Aorta (tissue), 5 donors: Measurements from ENCODE around the gene ARSB. TPM values are rescaled to one million over a fixed set of nuclear protein-coding genes. Genes with fewer than 3 reads are reported as not detected.

ENCODE experiments used
- ATAC-seq: fragments of 200-7000 bp; cut with Tn5 transposase; one replicate; pipeline ENCODE4 v1.9.1; 2022; ENCODE audit warnings: moderate library complexity; ENCODE audit not compliant: low FRiP score
- DNase-seq, 2 donors: peaks; one replicate each; pipeline ENCODE4 v3.0.0-alpha.2; 2020
- H3K27ac ChIP-seq, 2 donors: one replicate each; pipeline ENCODE4 v1.5.1; 2013; ENCODE audit warnings: low read length in 2 of 2, mild to moderate bottlenecking in 2 of 2, moderate library complexity in 2 of 2, control low read depth in 1 of 2, inconsistent platforms in 1 of 2, low read depth in 1 of 2
- H3K27me3 ChIP-seq, 2 donors: one replicate each; pipeline ENCODE4 v1.6.1; 2013; ENCODE audit warnings: control low read depth in 1 of 2, low read length in 1 of 2, mild to moderate bottlenecking in 1 of 2, moderate library complexity in 1 of 2; ENCODE audit not compliant: insufficient read depth in 2 of 2, control insufficient read depth in 1 of 2
- H3K36me3 ChIP-seq, 2 donors: one replicate each; pipeline ENCODE4 v1.6.1; 2013; ENCODE audit warnings: control low read depth in 1 of 2, low read length in 1 of 2, mild to moderate bottlenecking in 1 of 2; ENCODE audit not compliant: insufficient read depth in 2 of 2, control insufficient read depth in 1 of 2
- H3K4me1 ChIP-seq, 2 donors: one replicate each; pipeline ENCODE4 v1.6.1; 2013; ENCODE audit warnings: low read length in 2 of 2, control low read depth in 1 of 2, mild to moderate bottlenecking in 1 of 2, moderate library complexity in 1 of 2; ENCODE audit not compliant: insufficient read depth in 2 of 2, control insufficient read depth in 1 of 2
- H3K4me3 ChIP-seq, 2 donors: one replicate each; pipeline ENCODE4 v1.5.1; 2013; ENCODE audit warnings: low read length in 2 of 2, control low read depth in 1 of 2, mild to moderate bottlenecking in 1 of 2
- H3K9me3 ChIP-seq: one replicate; pipeline ENCODE4 v1.6.1; 2013; ENCODE audit warnings: mild to moderate bottlenecking, low read length; ENCODE audit not compliant: control insufficient read depth
- WGBS, 2 donors: extraction: QIAGEN DNeasy Blood & Tissue Kit; methylation state at CpG; one replicate each; pipeline ENCODE4 v1.1.7; 2013; 5-methylcytosine and 5-hydroxymethylcytosine counted together
- intact Hi-C, 2 donors: fragments of 100-400 bp; cut with DNase I; formaldehyde crosslinking; loops; one replicate each; pipeline versions ENCODE4 v1.14.2 to v1.15.0; 2022
- polyA plus RNA-seq, 2 donors: library from polyadenylated mRNA; stranded (reverse); fragments of 200-250 nt; gene quantifications; one replicate each; pipeline ENCODE4 v1.2.3, GENCODE V29; 2013
- total RNA-seq, 2 donors: library from RNA; stranded (reverse); fragmentation: NEBNext Ultra II Directional; extraction: Animal tissue kit (Norgen Biotek cat#: 25700); gene quantifications; one replicate each; pipeline ENCODE4 v1.2.1, GENCODE V29; 2021
- donor health status: healthy with polysubstance abuse.
- donor health status: Bipolar disorder and iron deficiency.
- donor health status: DM: no; HTN: no; CAD: no.
- donor health status: DM: no; HTN: no; CAD: no.
- donor health status: DM: yes; HTN: yes; CAD: no.

The ARSB gene
- total and polyA plus RNA-seq, 4 donors = 3.5 to 17.2 (median 12.0) TPM

DNA sequence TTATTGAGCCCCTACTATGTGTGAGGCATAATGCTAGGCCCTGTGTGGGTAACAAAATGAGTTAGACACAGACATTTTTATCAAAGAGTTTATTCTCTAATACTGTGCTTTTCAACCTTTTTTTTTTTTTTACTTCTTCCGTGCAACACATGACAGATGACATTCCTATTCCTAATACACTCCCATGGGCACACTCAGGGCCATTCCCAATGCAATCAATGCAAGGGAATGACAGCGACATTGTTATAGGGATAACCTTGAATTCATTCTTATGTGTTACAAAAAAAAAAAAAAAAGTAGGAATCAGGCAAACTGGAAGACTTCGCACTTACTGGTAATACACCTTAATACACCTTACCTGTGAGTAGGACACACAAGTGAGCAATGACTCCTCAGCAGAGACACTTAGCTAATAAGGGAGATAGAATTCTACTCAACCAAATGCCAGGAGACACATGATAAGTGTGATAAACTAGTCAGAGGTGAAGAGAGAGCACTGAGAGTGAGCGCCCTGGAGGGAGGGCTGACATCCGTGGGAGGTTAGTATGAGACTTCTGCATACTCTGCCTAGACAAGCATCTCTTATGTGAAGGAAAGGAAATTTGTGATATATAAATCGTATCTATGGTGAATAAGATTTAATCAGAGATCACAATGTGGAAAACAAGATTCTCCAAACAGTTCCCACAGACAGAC is 21.0 kb upstream of the ARSB start:
- Histone ChIP-seq H3K36me3 (no peaks in the 10 kb centered on the region), H3K27me3 (no peaks in the 10 kb centered on the region), H3K27ac (no peak overlapping the region), H3K4me3 (no peak overlapping the region), H3K4me1 (no peaks in the 10 kb centered on the region), H3K9me3 (no peaks in the 10 kb centered on the region)
- intact Hi-C loops = no loop called here
- WGBS, 2 donors = 91 to 92% methylated on average over 6 of the region's 6 CpGs
- ATAC-seq (no peak), DNase-seq (no peak)

DNA sequence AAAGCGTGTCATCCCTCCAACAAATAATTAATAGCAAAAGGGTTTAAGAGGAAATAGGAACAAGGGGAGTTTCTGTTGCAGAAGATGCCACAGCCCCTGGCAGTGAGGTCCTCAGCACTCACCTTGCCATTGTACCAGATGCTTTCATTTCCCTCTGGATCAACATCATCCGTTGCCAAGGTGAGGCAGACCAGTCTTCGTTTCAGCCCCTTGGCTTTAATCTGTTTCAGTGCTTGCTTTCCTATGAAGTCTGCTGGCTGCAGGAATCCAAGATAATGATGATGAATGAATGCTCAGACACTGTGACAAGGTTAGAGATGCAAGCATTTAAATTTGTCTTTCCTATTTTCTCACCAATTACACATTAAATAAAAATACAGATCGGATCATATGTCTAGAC is 20.0 kb upstream of the ARSB start:
- Histone ChIP-seq H3K9me3 (no peaks in the 10 kb centered on the region), H3K36me3 (no peaks in the 10 kb centered on the region), H3K4me1 (no peaks in the 10 kb centered on the region), H3K27ac (no peak overlapping the region), H3K4me3 (no peak overlapping the region), H3K27me3 (no peaks in the 10 kb centered on the region)
- DNase-seq (no peak), ATAC-seq (no peak)
- intact Hi-C loops = no loop called here
- 59 to 66% methylated on average over 4 of the region's 4 CpGs for WGBS, 2 donors

DNA sequence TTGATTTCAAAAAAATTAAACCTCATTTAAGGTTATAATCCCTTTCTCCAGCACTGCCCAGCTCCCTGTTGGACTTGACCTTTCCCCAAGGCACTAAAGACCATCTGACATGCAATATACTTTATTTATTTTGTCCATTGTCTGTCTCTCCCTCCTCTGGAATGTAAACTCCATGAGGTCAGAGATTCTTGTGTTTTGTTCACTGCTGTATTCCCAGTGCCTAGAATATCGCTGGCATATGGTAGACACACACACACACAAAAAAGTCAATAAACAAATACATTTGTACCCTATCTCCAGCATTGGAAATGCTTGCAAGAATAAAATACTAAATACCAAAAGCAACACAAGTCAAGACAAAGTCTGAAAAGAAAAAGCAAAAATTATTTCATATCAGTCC is 17.3 kb upstream of the ARSB start:
- Histone ChIP-seq H3K27ac (no peak overlapping the region), H3K36me3 (no peaks in the 10 kb centered on the region), H3K4me1 (no peaks in the 10 kb centered on the region), H3K27me3 (no peaks in the 10 kb centered on the region), H3K9me3 (no peaks in the 10 kb centered on the region), H3K4me3 (no peak overlapping the region)
- WGBS, 2 donors = 88 to 91% methylated on average over 1 of the region's 1 CpG
- intact Hi-C loops = no loop called here
- ATAC-seq (no peak), DNase-seq (no peak)

DNA sequence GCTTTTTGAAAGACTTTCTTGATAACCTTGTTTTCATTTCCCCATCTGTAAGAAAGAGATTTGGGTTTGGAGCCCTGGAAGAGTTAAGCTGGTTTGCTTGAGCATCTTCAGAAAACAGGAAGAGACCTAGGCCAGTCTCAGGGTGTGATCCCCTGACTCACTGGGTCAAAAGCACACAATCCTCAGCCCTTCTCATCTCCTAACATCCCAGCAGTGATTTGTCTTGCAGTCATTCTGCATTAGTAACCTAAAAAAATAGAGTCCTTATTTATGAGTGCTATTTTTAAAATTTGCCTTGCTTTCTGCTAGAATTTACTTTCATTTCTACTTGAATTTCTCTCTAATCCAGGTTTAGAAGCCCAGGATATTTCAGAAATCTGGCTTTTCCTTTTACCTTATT is 16.4 kb upstream of the ARSB start:
- Histone ChIP-seq H3K4me1 (no peaks in the 10 kb centered on the region), H3K9me3 (no peaks in the 10 kb centered on the region), H3K4me3 (no peak overlapping the region), H3K36me3 (no peaks in the 10 kb centered on the region), H3K27ac (peak overlapping the region in 1 of 2 donors; percentile 45), H3K27me3 (no peaks in the 10 kb centered on the region)
- DNase-seq (no peak), ATAC-seq (no peak)
- intact Hi-C loops = no loop called here

DNA sequence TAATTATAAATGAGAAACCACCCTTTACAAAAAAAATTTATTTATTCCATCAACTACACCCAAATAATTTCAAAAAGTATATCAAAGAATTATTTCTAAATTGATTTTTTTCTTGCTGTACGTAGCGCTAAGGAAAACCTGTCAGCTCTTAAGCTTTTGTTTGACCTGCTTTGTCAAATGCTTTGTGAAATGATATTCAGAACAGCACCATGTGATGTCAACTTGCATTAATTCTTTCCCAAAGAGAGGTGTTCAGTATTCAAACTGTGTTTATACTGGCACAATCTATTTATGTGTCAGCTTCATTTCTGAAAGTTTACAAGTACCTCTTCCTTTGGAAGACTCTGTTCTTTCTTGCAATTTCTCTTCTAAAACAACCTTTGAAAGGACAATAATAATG is 12.0 kb upstream of the ARSB start:
- no peak for DNase-seq
- H3K27ac ChIP-seq = no peak overlapping the region
- intact Hi-C loops = no loop called here
- H3K4me1 ChIP-seq = no peaks in the 10 kb centered on the region
- WGBS, 2 donors = 97 to 99% methylated on average over 2 of the region's 2 CpGs
- H3K36me3 ChIP-seq = no peaks in the 10 kb centered on the region
- H3K9me3 ChIP-seq = no peaks in the 10 kb centered on the region
- ATAC-seq = no peak
- H3K4me3 ChIP-seq = no peak overlapping the region
- H3K27me3 ChIP-seq = no peaks in the 10 kb centered on the region

DNA sequence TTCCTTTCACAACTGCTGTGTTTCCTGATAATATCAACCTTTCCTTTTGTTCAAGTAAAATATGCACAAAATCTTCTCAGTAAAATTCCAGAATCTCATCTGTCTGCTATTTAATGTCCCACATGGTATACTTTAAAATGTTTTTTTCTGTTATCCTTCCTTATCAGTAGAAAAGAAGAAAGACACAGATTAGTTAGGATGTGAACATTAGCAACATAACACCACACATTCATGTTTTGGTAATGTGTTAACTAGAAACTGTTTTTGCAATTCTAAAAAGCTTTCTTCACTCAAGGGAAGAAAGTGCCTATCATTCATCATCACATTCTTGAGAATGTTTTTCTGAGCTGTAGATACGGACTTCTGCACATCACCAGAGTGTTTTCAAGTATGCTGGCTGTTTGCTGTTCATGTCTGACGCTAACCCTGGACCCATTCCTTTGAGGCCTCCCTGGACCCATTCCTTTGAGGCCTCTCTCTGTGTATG is 10.5 kb upstream of the ARSB start:
- H3K4me3 ChIP-seq = no peak overlapping the region
- H3K36me3 ChIP-seq = no peaks in the 10 kb centered on the region
- no peaks in the 10 kb centered on the region for H3K27me3 ChIP-seq
- WGBS, 2 donors = 59 to 76% methylated on average over 2 of the region's 2 CpGs
- intact Hi-C loops = no loop called here
- DNase-seq (no peak), ATAC-seq (no peak)
- H3K4me1 ChIP-seq = no peaks in the 10 kb centered on the region
- H3K27ac ChIP-seq = no peak overlapping the region
- no peaks in the 10 kb centered on the region for H3K9me3 ChIP-seq

DNA sequence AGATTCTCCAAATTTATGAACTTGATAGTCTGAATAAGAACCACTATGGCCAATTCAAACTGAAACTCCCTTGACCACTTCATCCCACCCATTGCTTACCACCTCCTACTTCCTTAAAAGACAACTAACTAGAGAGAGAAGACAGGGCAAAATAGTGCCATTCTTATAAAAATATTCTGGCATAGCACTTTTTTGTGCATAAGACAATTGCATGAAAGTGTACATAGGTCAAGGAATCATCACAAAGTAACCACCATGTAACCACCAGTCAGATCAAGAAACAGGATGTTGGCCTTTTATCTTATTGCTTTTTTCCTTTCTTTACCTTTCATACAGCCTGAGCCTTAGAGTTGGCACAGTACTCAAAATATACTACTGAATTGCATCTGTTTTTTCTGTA is 8.1 kb upstream of the ARSB start:
- no peak overlapping the region for H3K4me3 ChIP-seq
- ATAC-seq (no peak), DNase-seq (no peak)
- H3K27ac ChIP-seq = no peak overlapping the region
- no peaks in the 10 kb centered on the region for H3K36me3 ChIP-seq
- intact Hi-C loops = no loop called here
- no peaks in the 10 kb centered on the region for H3K27me3 ChIP-seq
- no peaks in the 10 kb centered on the region for H3K9me3 ChIP-seq
- no peaks in the 10 kb centered on the region for H3K4me1 ChIP-seq

DNA sequence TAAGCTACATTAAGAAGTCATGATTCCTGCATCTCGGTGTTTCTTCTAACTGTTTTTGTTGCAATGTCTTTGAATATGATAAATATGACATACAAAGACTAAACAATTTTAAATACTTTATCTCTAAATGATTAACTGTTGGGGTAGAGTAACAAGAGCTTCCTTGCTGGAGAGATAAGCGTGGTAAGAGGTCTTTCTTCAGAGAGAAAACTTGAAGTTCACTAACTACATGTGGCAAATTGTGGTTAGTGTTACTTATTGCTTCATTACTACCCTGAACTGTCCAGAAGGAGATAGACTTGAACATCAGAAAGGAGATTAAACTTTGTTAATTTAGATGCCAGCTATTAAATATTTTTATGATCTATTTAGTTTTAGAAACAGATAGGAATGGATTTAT is 7.0 kb upstream of the ARSB start:
- H3K9me3 ChIP-seq = no peaks in the 10 kb centered on the region
- no peak overlapping the region for H3K27ac ChIP-seq
- no peak for DNase-seq
- H3K27me3 ChIP-seq = no peaks in the 10 kb centered on the region
- no peaks in the 10 kb centered on the region for H3K4me1 ChIP-seq
- intact Hi-C loops = no loop called here
- 88 to 91% methylated on average over 2 of the region's 2 CpGs for WGBS, 2 donors
- H3K36me3 ChIP-seq = no peaks in the 10 kb centered on the region
- no peak for ATAC-seq
- H3K4me3 ChIP-seq = no peak overlapping the region

DNA sequence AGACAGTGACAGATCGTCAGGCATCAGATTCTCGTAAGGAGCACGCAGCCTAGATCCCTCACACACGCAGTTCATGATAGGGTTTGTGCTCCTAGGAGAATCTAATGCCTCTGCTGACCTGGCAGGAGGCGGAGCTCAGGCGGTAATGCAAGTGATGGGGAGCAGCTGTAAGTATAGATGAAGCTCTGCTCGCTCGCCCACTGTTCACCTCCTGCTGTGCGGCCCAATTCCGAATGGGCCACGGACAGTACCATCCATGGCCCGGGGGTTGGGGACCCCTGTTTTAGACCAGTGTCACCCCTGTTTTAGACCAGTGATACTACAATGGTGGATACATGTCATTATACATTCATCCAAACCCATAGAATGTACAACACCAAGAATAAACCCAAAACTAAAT is 4.0 kb upstream of the ARSB start:
- H3K27me3 ChIP-seq = no peaks in the 10 kb centered on the region
- H3K4me1 ChIP-seq = no peaks in the 10 kb centered on the region
- H3K36me3 ChIP-seq = no peaks in the 10 kb centered on the region
- no peaks in the 10 kb centered on the region for H3K9me3 ChIP-seq
- WGBS, 2 donors = 95 to 96% methylated on average over 12 of the region's 12 CpGs
- H3K27ac ChIP-seq = no peak overlapping the region
- no peak for DNase-seq
- H3K4me3 ChIP-seq = no peak overlapping the region
- intact Hi-C loops = loop anchor here in 1 of 2 donors (5.0 to 10.0 kb wide), 2 partner anchors 344 to 522 kb away; partner anchors contain the start of gene LHFPL2
- no peak for ATAC-seq
